T1000 (cell line): Measurements from ENCODE around the gene ARHGAP24.
"Not testable (repeated sequence)": the region's sequence is repeated elsewhere in the genome, so short reads cannot be mapped to it uniquely, and the experiment has no call there.

ENCODE experiments used
- DNase-seq: peaks from one replicate; lab custom pipeline; 2025; ENCODE audit warnings: mixed read lengths; lab: John Stamatoyannopoulos, UW

The ARHGAP24 gene

GRCh38 chr4:85963231-85963630, 488.3 kb downstream of the ARHGAP24 start:
- no peak for DNase-seq

- DNase-seq = no peak
These were observed 489.3 kb downstream of the ARHGAP24 start for GRCh38 chr4:85964298-85964697.

- not testable (repeated sequence) for DNase-seq
These were observed 490.1 kb downstream of the ARHGAP24 start for GRCh38 chr4:85965017-85965416.

GRCh38 chr4:85965529-85965928, 490.6 kb downstream of the ARHGAP24 start:
- DNase-seq = no peak

GRCh38 chr4:85966373-85966772, 491.4 kb downstream of the ARHGAP24 start:
- DNase-seq = no peak

- no peak for DNase-seq
These were observed 492.9 kb downstream of the ARHGAP24 start for GRCh38 chr4:85967872-85968271.

- no peak for DNase-seq
These were observed 494.2 kb downstream of the ARHGAP24 start for GRCh38 chr4:85968945-85969819.

- DNase-seq = no peak
These were observed 495.6 kb downstream of the ARHGAP24 start for GRCh38 chr4:85970535-85970934.

- DNase-seq = no peak
These were observed 504.3 kb downstream of the ARHGAP24 start for GRCh38 chr4:85979276-85979675.

GRCh38 chr4:85986266-85986665, 511.3 kb downstream of the ARHGAP24 start:
- no peak for DNase-seq

GRCh38 chr4:85993641-85994040, 518.7 kb downstream of the ARHGAP24 start:
- no peak for DNase-seq

- no peak for DNase-seq
These were observed 519.6 kb downstream of the ARHGAP24 start for GRCh38 chr4:85994576-85994975.

- no peak for DNase-seq
These were observed 520.4 kb downstream of the ARHGAP24 start for GRCh38 chr4:85995361-85995760.

GRCh38 chr4:86001591-86001990, 526.6 kb downstream of the ARHGAP24 start:
- DNase-seq = no peak

- no peak for DNase-seq
These were observed 529.1 kb downstream of the ARHGAP24 start for GRCh38 chr4:86004030-86004429.

- no peak for DNase-seq
These were observed 531.1 kb downstream of the ARHGAP24 start for GRCh38 chr4:86006057-86006456.

GRCh38 chr4:86007042-86007441, 532.1 kb downstream of the ARHGAP24 start:
- no peak for DNase-seq

- no peak for DNase-seq
These were observed 536.2 kb downstream of the ARHGAP24 start for GRCh38 chr4:86011117-86011516.

- DNase-seq = no peak
These were observed 538.7 kb downstream of the ARHGAP24 start for GRCh38 chr4:86013621-86014020.

GRCh38 chr4:86014599-86014998, 539.6 kb downstream of the ARHGAP24 start:
- DNase-seq = no peak

- no peak for DNase-seq
These were observed 540.7 kb downstream of the ARHGAP24 start for GRCh38 chr4:86015412-86016350.

- DNase-seq = no peak
These were observed 544.4 kb downstream of the ARHGAP24 start for GRCh38 chr4:86019362-86019761.

- DNase-seq = no peak
These were observed 545.0 kb downstream of the ARHGAP24 start for GRCh38 chr4:86019906-86020305.
